Left lung (tissue), 10 donors: Measurements from ENCODE around the gene LEP. TPM values are rescaled to one million over a fixed set of nuclear protein-coding genes. Genes with fewer than 3 reads are reported as not detected.
"Not testable (repeated sequence)": the region's sequence is repeated elsewhere in the genome, so short reads cannot be mapped to it uniquely, and the experiment has no call there.

ENCODE experiments used
- ATAC-seq: fragments of 200-7000 bp; cut with Tn5 transposase; one replicate; pipeline ENCODE4 v1.9.1; 2020; ENCODE audit warnings: moderate library complexity
- DNase-seq, 4 donors: peaks; one replicate each; pipeline ENCODE4 v3.0.0-alpha.2; 2013 to 2020
- H3K27ac ChIP-seq, 2 donors: fragments of 200-600 bp; sonication (generic) in 1 of 2; one replicate each; pipeline versions ENCODE4 v1.5.0 to v1.8.0; 2020 to 2021
- H3K27me3 ChIP-seq, 2 donors: fragments of 200-600 bp; sonication (generic) in 1 of 2; one replicate each; pipeline versions ENCODE4 v1.5.0 to v1.8.0; 2020 to 2021
- H3K36me3 ChIP-seq, 2 donors: fragments of 200-600 bp; sonication (generic) in 1 of 2; one replicate each; pipeline versions ENCODE4 v1.5.0 to v1.8.0; 2020 to 2021
- H3K4me1 ChIP-seq, 2 donors: fragments of 200-600 bp; one replicate each; pipeline ENCODE4 v1.8.0; 2021
- H3K4me3 ChIP-seq, 2 donors: fragments of 200-600 bp; sonication (generic) in 1 of 2; one replicate each; pipeline versions ENCODE4 v1.5.0 to v1.8.0; 2020 to 2021; ENCODE audit warnings: mild to moderate bottlenecking in 1 of 2
- H3K9me3 ChIP-seq, 2 donors: fragments of 200-600 bp; sonication (generic) in 1 of 2; one replicate each; pipeline versions ENCODE4 v1.5.0 to v1.8.0; 2020 to 2021
- intact Hi-C, 2 donors: fragments of 100-400 bp; cut with DNase I; formaldehyde crosslinking; loops; one replicate each; pipeline versions ENCODE4 v1.11.2 to v1.14.2; 2022
- polyA plus RNA-seq, 6 donors: library from polyadenylated mRNA; unstranded; fragments of 120-200 nt; gene quantifications; one replicate each; pipeline ENCODE4 v1.2.1, GENCODE V29; 2013; ENCODE audit not compliant: insufficient read length in 6 of 6
- total RNA-seq, 2 donors: library from RNA; stranded (reverse); fragmentation: NEBNext Ultra II Directional; extraction: Animal tissue kit (Norgen Biotek cat#: 25700); gene quantifications; one replicate each; pipeline ENCODE4 v1.2.1, GENCODE V29; 2021
- TF ChIP-seq, protein P1 (sequence below), 2 donors: fragments of 200-600 bp; sonication (generic) in 1 of 2; IDR thresholded peaks; one replicate each; pipeline versions ENCODE4 v1.5.0 to v1.8.0; 2021; ENCODE audit warnings: antibody characterized with exemption in 2 of 2
- donor health status: DM: no; HTN: yes; CAD: no.
- donor health status: DM: no; HTN: no; CAD: no.

The LEP gene
- total and polyA plus RNA-seq, 8 donors, result 0.04 to 0.16 (median 0.11) TPM

DNA sequence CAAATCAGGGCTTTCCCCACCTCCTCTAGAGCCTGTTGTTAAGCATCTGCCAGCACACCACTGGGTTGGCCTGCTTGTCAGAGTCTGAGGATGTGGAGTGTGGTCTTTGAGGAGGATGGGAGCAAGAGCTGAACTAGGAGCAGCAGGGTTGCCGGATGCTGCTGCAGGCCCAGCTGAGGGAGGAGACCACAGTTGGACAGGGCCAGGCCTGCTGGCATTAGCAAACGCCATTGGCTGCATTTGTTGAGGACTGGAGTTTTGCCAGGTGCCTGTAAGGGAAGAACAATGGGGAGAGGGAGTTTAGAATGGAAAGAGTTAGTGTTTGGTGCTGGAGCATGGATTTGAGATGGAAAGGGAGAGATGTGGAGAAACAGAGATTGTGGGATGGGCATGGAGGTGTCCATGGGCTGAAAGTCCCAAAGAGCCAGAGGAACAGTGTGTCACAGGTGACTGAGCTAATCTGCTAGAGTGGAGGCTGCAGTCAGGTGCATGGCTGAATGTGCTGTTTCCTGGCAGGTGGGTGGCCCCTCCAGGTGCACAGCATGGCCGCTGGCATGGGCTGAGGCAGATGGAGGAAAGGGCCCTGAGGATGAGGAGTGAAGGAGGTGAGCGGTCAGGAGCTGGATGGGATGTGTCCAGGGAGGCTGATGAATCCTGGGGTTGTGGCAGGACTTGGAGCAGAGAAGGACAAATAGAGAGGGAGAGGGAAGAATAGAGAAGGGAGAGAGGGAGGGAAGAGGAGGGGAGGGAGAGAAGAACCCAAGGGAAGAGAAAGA lies 40.7 kb downstream of the LEP start:
- DNase-seq (no peak), ATAC-seq (no peak)
- peaks cover 0 to 38% of the 10 kb centered on the region in 2 donors for H3K9me3 ChIP-seq
- no peaks in the 10 kb centered on the region for H3K36me3 ChIP-seq
- intact Hi-C loops, result no loop called here
- TF ChIP-seq, protein P1, sequence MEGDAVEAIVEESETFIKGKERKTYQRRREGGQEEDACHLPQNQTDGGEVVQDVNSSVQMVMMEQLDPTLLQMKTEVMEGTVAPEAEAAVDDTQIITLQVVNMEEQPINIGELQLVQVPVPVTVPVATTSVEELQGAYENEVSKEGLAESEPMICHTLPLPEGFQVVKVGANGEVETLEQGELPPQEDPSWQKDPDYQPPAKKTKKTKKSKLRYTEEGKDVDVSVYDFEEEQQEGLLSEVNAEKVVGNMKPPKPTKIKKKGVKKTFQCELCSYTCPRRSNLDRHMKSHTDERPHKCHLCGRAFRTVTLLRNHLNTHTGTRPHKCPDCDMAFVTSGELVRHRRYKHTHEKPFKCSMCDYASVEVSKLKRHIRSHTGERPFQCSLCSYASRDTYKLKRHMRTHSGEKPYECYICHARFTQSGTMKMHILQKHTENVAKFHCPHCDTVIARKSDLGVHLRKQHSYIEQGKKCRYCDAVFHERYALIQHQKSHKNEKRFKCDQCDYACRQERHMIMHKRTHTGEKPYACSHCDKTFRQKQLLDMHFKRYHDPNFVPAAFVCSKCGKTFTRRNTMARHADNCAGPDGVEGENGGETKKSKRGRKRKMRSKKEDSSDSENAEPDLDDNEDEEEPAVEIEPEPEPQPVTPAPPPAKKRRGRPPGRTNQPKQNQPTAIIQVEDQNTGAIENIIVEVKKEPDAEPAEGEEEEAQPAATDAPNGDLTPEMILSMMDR (IDR thresholded peaks at IDR 0.05), result no peak
- H3K4me1 ChIP-seq, result no peaks in the 10 kb centered on the region
- H3K4me3 ChIP-seq, result no peak overlapping the region
- H3K27me3 ChIP-seq, result no peaks in the 10 kb centered on the region
- no peak overlapping the region for H3K27ac ChIP-seq

DNA sequence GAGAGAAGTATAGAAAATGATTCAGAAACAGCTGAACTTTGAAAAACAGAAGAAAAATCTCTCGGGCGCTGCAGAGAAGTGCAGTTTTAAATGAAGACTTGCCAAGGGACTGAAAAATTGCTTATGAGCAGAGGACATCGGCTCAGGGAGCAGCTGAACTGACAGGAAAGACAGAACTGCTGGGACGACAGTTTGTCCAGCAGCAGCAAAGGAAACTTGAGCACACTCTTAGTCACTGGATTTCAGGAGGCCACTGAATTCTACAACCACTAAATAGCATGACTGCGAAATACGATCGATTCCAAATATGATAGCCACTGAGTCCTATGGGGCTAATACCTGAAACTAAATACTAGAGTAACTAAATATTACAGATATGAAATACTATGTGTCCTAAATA lies 43.0 kb downstream of the LEP start:
- intact Hi-C loops, result no loop called here
- no peaks in the 10 kb centered on the region for H3K27me3 ChIP-seq
- H3K36me3 ChIP-seq, result no peaks in the 10 kb centered on the region
- H3K4me3 ChIP-seq, result no peak overlapping the region
- H3K27ac ChIP-seq, result no peak overlapping the region
- no peaks in the 10 kb centered on the region for H3K4me1 ChIP-seq
- DNase-seq, result no peak
- TF ChIP-seq, protein P1 (IDR thresholded peaks at IDR 0.05), result no peak
- peaks cover 0 to 28% of the 10 kb centered on the region in 2 donors for H3K9me3 ChIP-seq
- no peak for ATAC-seq

DNA sequence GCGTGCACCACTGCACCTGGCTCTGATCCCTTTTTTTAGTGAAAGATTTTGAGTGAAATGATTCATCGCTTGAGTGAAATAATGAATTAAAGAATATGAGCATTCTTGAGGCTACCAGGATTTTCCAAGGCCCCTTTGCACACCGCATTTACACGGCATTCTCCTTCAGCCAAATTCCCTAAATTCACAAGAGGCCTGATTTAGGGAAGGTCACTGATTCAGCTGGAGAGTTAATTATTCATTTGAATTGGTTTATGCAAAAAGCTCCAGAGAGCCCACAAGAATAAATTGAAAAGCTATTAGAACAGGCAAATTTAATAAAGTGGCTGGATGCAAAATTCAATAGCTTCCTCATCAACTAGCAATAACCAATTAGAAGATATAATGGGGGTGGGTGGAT lies 46.5 kb downstream of the LEP start:
- DNase-seq (no peak), ATAC-seq (no peak)
- Histone ChIP-seq H3K9me3 (peaks cover 0 to 16% of the 10 kb centered on the region in 2 donors), H3K36me3 (no peaks in the 10 kb centered on the region), H3K27ac (no peak overlapping the region), H3K27me3 (no peaks in the 10 kb centered on the region), H3K4me3 (no peak overlapping the region), H3K4me1 (no peaks in the 10 kb centered on the region)
- intact Hi-C loops, result no loop called here
- TF ChIP-seq, protein P1 (IDR thresholded peaks at IDR 0.05), result no peak

DNA sequence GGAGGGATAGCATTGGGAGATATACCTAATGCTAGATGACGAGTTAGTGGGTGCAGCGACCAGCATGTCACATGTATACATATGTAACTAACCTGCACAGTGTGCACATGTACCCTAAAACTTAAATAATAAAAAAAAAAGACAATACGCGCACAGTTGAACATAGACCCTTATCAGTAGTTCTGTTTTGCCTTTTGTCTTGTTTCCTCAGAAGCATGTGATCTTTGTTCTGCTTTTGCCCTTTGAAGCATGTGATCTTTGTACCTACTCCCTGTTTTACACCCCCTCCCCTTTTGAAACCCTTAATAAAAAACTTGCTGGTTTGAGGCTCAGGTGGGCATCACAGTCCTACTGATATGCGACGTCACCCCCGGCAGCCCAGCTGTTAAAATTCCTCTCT lies 56.9 kb downstream of the LEP start:
- ATAC-seq, intact Hi-C loops: not testable (repeated sequence)

DNA sequence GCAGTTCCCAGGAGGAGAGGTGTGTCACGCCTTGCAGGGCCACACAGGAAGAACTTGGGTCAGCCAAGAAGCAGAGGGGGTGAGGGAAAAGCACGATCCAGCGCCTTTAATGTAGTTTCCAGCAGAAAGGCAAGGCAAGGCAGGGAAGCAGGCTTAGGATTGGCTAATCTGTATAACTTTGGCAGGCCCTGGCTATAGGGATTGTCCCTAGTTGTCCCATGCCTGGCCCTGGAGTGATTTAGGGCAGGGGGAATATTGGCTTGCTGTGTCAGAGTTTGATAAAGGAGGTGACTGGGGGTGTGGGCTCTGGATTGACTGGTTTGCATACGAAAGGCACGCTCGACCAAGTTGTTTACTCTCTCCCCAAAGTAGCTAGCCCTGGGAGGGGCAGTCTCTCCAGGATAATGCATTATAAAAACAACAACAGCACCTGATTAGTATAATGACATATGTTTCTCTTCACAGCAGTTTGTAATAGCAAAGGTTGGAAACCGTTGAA lies 58.1 kb downstream of the LEP start:
- DNase-seq (no peak), ATAC-seq (no peak)
- Histone ChIP-seq H3K36me3 (peaks cover 0 to 13% of the 10 kb centered on the region in 2 donors), H3K4me1 (peaks cover 0 to 4% of the 10 kb centered on the region in 2 donors), H3K27ac (no peak overlapping the region), H3K4me3 (no peak overlapping the region), H3K27me3 (no peaks in the 10 kb centered on the region), H3K9me3 (no peaks in the 10 kb centered on the region)
- TF ChIP-seq, protein P1 (IDR thresholded peaks at IDR 0.05), result no peak
- intact Hi-C loops, result no loop called here

More for the DNA sequence above, 56.9 kb downstream of the LEP start:
- H3K9me3 ChIP-seq, H3K4me3 ChIP-seq, H3K27me3 ChIP-seq, H3K27ac ChIP-seq, H3K36me3 ChIP-seq, H3K4me1 ChIP-seq, DNase-seq: not testable (repeated sequence)
